SK-N-SH treated with all-trans-retinoic acid at 6 μM for 48 hours (cell line): ENCODE measurements around the gene VAT1L.

ENCODE experiments used
- CSDC2 ChIP-seq: fragments of 250-450 bp; sonication (Bioruptor Pico); IDR thresholded peaks from 2 replicates; pipeline ENCODE4 v1.5.0; 2020; ENCODE audit warnings: mild to moderate bottlenecking, moderate library complexity
- OSR1 ChIP-seq: fragments of 250-450 bp; sonication (Bioruptor Pico); IDR thresholded peaks from 2 replicates; pipeline ENCODE4 v1.8.0; 2022; ENCODE audit warnings: moderate library complexity, mild to moderate bottlenecking, inconsistent platforms
- ZFP3 ChIP-seq: fragments of 250-450 bp; sonication (Bioruptor Pico); IDR thresholded peaks from 2 replicates; pipeline ENCODE4 v1.5.0; 2020; ENCODE audit warnings: mild to moderate bottlenecking, moderate library complexity
- TF ChIP-seq, protein P1 (sequence below): fragments of 250-450 bp; sonication (Bioruptor Pico); IDR thresholded peaks from 2 replicates; pipeline ENCODE4 v1.8.0; 2020; ENCODE audit warnings: mild to moderate bottlenecking, moderate library complexity, borderline replicate concordance

DNA sequence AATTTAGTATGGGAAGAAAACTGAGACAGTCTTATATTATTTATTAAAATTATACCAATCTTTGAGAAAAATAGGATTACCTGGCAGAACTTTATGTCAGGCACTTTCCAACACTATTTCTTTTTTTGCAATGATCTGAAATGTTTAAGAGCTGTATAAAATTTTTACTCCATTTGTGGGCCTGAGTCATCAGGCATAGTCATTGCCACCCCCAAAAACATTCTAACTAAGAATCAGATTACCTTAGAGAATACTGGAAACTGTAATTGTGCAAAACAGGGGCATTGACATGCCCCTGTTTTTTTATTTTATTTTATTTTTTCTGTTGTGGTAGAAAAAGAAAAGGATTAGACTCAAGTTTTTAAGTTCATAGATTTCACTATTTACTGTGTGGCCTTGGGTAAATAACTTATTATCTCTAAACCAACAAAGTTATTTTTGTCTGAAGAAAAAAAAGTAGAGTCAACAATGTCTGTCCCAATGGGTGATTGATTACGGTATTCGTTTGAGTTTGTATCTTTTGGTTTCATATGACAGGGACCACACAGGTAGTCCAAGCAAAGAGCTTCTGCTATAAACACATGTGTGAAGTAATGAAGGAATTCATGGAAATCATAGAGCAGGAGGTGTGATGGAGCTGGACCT, 24.6 kb downstream of the VAT1L start:
- TF ChIP-seq CSDC2 (CRISPR knock-in tag) (no peak), ZFP3 (no peak), OSR1 (CRISPR knock-in tag) (no peak)
- TF ChIP-seq, protein P1, sequence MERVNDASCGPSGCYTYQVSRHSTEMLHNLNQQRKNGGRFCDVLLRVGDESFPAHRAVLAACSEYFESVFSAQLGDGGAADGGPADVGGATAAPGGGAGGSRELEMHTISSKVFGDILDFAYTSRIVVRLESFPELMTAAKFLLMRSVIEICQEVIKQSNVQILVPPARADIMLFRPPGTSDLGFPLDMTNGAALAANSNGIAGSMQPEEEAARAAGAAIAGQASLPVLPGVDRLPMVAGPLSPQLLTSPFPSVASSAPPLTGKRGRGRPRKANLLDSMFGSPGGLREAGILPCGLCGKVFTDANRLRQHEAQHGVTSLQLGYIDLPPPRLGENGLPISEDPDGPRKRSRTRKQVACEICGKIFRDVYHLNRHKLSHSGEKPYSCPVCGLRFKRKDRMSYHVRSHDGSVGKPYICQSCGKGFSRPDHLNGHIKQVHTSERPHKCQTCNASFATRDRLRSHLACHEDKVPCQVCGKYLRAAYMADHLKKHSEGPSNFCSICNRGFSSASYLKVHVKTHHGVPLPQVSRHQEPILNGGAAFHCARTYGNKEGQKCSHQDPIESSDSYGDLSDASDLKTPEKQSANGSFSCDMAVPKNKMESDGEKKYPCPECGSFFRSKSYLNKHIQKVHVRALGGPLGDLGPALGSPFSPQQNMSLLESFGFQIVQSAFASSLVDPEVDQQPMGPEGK (CRISPR knock-in tag), result no peak
